GM18505 (cell line): ENCODE results near the gene PLEKHG3.

Source experiments
- ATAC-seq: cut with Tn5 transposase; IDR thresholded peaks from one replicate; pipeline ENCODE4 v1.9.1; 2021; ENCODE audit not compliant: unreplicated experiment
- POLR2A ChIP-seq: IDR thresholded peaks from 4 replicates; pipeline ENCODE4 v1.6.1; 2011; ENCODE audit warnings: borderline replicate concordance; ENCODE audit not compliant: insufficient read depth, insufficient read length; ENCODE audit errors: extremely low read depth

The PLEKHG3 gene

GRCh38 chr14:64758691-64759554, 54.7 kb downstream of the PLEKHG3 start:
- no peak for ATAC-seq
- TF ChIP-seq POLR2A, result no peak

- TF ChIP-seq POLR2A, result no peak
- ATAC-seq, result no peak
Observed at GRCh38 chr14:64759555-64759938, 55.3 kb downstream of the PLEKHG3 start.

GRCh38 chr14:64760146-64760755, 56.0 kb downstream of the PLEKHG3 start:
- no peak for ATAC-seq
- TF ChIP-seq POLR2A, result no peak

DNA sequence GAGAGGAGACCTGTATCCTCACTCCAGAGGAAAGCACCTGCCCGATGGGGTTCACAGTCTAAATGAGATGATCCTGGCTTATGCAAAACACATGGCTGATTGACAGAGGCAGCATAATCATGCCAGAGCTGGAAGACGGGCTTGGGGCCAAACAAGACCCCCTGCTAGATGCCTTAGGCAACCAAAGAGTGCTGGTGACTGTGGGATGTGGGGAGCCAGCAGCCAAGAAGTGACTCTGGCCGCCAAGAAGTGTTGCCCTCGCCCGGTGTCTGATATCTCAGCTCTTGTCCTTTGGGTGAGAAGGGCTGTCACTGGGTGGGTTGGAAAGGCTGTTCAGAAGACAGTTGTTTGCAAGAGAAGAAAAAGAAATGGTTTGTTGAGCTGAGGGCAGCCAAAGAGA, 56.7 kb downstream of the PLEKHG3 start:
- no peak for ATAC-seq
- TF ChIP-seq POLR2A, result no peak

DNA sequence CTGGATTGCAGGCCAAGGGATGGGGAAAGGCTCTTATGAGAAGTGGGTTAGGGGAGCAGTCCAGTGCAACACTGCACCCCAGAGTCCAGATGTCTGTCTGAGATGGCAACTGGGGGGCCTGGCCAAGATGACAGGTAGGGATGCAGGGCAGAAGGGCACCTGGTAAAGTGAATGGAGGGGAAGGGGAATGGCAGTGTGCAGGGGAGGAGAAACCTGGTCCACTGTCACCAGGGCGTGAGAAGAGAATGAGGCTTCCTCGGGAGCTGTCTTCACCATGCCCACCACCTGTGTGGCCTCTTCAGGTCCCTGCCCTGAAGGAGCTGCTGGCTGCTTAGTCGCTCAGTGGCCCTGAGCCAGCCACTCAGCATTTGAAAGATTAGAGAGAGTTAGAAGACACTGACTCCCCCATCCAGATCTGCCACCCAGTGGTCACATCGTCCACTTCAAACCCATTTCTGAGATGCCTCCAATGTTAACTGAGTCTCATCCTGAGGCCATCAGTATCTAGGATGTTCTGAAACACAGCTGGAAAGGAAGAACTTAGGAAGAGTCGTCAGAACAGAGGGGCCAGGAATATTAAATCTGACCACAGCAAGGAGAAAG, 57.3 kb downstream of the PLEKHG3 start:
- TF ChIP-seq POLR2A, result no peak
- no peak for ATAC-seq

DNA sequence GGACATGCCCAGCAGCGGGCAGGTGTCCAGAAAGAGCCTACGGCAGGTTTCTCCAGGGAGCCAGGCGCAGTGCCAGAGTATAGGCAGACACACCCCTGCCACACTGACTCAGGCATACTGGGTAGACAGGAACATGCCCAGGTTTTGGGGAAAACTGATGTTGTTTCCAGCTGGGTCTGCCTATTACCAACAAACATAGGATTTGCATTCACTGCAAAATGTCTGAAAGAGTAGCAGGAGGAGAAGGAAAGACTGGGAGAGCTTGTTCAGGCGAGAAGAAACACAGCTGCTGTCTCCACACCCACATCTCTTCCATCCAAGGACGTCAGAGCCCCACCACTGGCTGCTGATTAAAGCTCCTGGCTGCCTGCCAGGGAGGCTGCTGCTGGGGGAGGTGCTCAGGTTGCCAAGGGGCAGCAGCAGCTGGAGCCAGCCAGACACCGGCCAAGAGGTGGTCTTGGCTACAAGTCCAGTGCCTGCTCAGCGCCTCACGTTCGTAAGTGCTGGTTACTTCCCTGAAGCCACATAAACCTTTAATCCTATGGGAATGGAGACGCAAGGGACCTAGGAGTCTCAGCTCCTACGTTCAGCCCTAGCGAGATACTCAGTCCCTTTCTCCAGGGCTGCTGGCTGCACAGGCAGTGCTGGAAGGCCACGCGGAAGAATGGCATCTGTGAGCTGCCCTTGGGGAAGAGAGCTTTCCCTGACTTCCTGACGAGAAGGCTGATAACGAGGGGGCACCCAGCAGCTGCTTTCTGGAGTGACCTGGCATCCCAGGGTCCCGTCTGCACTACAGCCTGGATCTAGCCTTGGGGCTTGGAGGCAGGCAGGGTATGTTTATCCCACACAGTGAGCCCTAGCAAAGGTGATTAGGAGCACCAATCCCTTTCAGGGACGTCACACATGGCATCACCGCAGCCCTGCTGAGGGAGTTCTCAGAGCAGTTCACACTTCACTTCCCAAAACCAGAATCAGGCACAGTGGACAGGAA, 58.1 kb downstream of the PLEKHG3 start:
- no peak for ATAC-seq
- no peak for TF ChIP-seq POLR2A

- no peak for ATAC-seq
- no peak for TF ChIP-seq POLR2A
Observed at GRCh38 chr14:64763085-64763782, 59.0 kb downstream of the PLEKHG3 start.

DNA sequence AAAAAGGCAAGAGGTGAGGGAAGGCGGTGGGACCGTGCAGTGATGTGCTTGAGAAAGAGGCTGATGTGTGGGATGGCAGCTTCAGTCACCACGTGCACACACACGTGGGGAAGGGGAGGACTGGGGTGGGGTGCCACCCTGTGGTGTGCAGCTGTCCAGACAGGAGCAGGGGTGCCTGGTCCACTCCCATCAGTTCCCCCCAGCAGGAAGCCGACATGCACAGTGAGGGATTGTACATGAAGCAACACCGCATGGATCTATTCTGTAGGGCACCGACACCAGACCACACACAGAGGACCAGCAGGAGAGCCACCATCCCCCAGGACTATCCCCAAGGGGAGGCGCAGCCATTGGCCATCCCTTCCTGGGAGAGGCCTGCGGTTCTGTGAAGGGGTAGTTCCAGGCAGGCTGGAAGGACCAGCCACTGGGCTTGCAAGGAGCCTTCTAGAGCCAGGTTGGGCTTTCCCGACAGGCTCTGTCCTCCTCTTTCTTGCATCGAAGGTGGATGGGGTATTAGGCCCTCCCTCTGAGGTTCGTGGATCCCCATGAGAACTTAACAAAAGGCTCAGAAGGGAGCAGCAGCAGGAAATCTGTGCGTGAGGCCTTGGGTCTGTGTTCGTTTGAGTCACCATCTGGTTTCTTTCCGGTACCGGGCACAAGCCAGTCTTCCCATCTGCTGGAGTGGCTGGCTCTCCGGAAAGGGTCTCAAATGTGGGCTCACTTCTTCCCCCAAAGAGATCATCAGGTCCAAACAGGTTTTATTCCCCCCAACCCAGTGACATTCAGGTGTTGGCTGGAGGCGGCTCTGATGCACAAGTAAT, 59.8 kb downstream of the PLEKHG3 start:
- ATAC-seq, result no peak

GRCh38 chr14:64764641-64765520, 60.7 kb downstream of the PLEKHG3 start:
- no peak for TF ChIP-seq POLR2A
- no peak for ATAC-seq

More for the DNA sequence above, 59.8 kb downstream of the PLEKHG3 start:
- TF ChIP-seq POLR2A, result no peak

- no peak for TF ChIP-seq POLR2A
- ATAC-seq, result no peak
Observed at GRCh38 chr14:64765740-64766302, 61.6 kb downstream of the PLEKHG3 start.
